NCI-H1105 (cell line): Measurements from ENCODE around the gene WIPI1.
"Not testable (repeated sequence)": the region's sequence is repeated elsewhere in the genome, so short reads cannot be mapped to it uniquely, and the experiment has no call there.

ENCODE experiments used
- DNase-seq: peaks from one replicate; lab custom pipeline; 2025; lab: John Stamatoyannopoulos, UW

Gene WIPI1

GRCh38 chr17:68383443-68384321 lies 73.6 kb downstream of the WIPI1 start:
- no peak for DNase-seq

- no peak for DNase-seq
Measured at GRCh38 chr17:68383120-68383442, 74.2 kb downstream of the WIPI1 start.

GRCh38 chr17:68382582-68383085 lies 74.7 kb downstream of the WIPI1 start:
- DNase-seq: no peak

- DNase-seq: no peak
Measured at GRCh38 chr17:68381076-68381900, 76.0 kb downstream of the WIPI1 start.

- DNase-seq: no peak
Measured at GRCh38 chr17:68379692-68380677, 77.3 kb downstream of the WIPI1 start.

GRCh38 chr17:68379177-68379510 lies 78.2 kb downstream of the WIPI1 start:
- no peak for DNase-seq

GRCh38 chr17:68378268-68379176 lies 78.8 kb downstream of the WIPI1 start:
- DNase-seq: no peak

- DNase-seq: no peak
Measured at GRCh38 chr17:68377771-68378267, 79.5 kb downstream of the WIPI1 start.

GRCh38 chr17:68376178-68376577 lies 81.1 kb downstream of the WIPI1 start:
- not testable (repeated sequence) for DNase-seq

- DNase-seq: no peak
Measured at GRCh38 chr17:68375566-68375965, 81.7 kb downstream of the WIPI1 start.
